B cell (primary cell): Measurements from ENCODE around the gene SLC37A1.

Source experiments
- EZH2 ChIP-seq: IDR thresholded peaks from 2 replicates; pipeline ENCODE4 v1.6.1; 2012; ENCODE audit warnings: borderline replicate concordance, low read depth, mild to moderate bottlenecking, moderate library complexity, low read length; ENCODE audit not compliant: insufficient read depth, poor library complexity, severe bottlenecking
- TF ChIP-seq, protein P1 (sequence below): fragments of 200-600 bp; IDR thresholded peaks from one replicate; pipeline ENCODE4 v1.8.0; 2022; ENCODE audit warnings: antibody characterized with exemption, mild to moderate bottlenecking

- TF ChIP-seq, protein P1, sequence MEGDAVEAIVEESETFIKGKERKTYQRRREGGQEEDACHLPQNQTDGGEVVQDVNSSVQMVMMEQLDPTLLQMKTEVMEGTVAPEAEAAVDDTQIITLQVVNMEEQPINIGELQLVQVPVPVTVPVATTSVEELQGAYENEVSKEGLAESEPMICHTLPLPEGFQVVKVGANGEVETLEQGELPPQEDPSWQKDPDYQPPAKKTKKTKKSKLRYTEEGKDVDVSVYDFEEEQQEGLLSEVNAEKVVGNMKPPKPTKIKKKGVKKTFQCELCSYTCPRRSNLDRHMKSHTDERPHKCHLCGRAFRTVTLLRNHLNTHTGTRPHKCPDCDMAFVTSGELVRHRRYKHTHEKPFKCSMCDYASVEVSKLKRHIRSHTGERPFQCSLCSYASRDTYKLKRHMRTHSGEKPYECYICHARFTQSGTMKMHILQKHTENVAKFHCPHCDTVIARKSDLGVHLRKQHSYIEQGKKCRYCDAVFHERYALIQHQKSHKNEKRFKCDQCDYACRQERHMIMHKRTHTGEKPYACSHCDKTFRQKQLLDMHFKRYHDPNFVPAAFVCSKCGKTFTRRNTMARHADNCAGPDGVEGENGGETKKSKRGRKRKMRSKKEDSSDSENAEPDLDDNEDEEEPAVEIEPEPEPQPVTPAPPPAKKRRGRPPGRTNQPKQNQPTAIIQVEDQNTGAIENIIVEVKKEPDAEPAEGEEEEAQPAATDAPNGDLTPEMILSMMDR: no peak
- no peak for TF ChIP-seq EZH2
Observed at GRCh38 chr21:42565886-42566523, 52.4 kb downstream of the SLC37A1 start.
